Stimulated activated CD4-positive, alpha-beta T cell treated with anti-CD3 and anti-CD28 coated beads, Interleukin-1b, Interleukin-23, amount 100 ng/mL, for 24 hours (primary cell): Measurements from ENCODE around the gene SETDB1.
"Not testable (repeated sequence)": the region's sequence is repeated elsewhere in the genome, so short reads cannot be mapped to it uniquely, and the experiment has no call there.

Source experiments
- DNase-seq, 4 experiments: peaks; one replicate each; pipeline ENCODE4 v3.0.0-alpha.2; 2020; ENCODE audit warnings: low read depth in 4 of 4, low spot score in 1 of 4

The SETDB1 gene

GRCh38 chr1:150928775-150929174 lies 2.6 kb downstream of the SETDB1 start:
- DNase-seq: not testable (repeated sequence)

DNA sequence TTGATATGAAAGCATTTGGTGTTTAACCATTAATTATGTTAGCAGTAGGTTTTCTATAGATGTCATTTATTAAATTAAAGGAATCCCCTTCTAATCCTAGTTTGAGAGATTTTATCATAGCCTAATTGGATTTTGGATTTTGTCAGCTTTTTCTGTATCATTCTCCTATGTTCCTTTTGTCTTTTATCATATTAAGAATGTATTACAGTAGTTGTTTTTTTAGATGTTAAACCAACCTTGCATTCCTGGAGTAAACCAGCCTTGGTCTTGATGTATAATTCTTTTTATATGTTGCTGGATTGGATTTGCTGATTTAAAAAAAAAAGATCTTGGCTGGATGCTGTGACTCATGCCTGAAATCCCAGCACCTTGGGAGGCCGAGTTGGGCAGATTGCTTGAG lies 5.6 kb downstream of the SETDB1 start:
- DNase-seq: no peak

DNA sequence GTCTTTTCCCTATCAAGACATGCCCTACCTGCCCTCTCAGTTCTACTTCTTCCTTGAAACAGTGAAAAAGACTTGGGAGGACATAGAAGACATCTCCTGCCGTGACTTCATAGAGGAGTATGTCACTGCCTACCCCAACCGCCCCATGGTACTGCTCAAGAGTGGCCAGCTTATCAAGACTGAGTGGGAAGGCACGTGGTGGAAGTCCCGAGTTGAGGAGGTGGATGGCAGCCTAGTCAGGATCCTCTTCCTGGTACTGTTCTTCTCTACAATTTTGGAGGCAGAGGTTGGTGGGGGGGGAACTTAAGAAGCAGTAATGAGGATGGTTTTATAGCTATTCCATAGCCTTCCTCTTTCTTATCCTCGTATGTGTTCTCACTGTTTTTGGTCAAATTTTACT lies 18.7 kb downstream of the SETDB1 start:
- no peak for DNase-seq

DNA sequence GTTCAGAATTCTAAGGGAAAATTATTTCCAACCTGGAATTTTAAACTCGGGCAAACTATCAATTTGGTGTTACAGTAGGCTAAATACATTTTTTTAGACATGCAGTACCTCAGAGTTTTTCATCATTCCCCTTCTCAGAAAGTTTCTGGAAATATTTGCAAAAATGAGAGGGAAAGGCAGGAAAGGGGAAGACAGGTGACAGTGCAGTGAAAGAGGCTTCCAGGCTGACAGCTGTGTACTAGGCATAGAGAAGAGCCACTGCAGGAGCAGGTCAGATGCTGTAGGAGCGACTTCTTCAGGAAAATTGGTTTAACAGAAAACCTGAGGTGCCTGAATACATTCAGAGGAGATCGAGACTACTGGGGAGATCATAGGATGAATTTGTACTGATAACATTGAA lies 28.5 kb downstream of the SETDB1 start:
- no peak for DNase-seq

GRCh38 chr1:150955280-150955679 lies 29.1 kb downstream of the SETDB1 start:
- no peak for DNase-seq

GRCh38 chr1:150957666-150958065 lies 31.5 kb downstream of the SETDB1 start:
- no peak for DNase-seq

- DNase-seq: no peak
These were observed 34.5 kb downstream of the SETDB1 start for GRCh38 chr1:150960646-150961045.

- no peak for DNase-seq
These were observed 35.6 kb downstream of the SETDB1 start for GRCh38 chr1:150961756-150962155.

GRCh38 chr1:150963321-150964163 lies 37.4 kb downstream of the SETDB1 start:
- no peak for DNase-seq

DNA sequence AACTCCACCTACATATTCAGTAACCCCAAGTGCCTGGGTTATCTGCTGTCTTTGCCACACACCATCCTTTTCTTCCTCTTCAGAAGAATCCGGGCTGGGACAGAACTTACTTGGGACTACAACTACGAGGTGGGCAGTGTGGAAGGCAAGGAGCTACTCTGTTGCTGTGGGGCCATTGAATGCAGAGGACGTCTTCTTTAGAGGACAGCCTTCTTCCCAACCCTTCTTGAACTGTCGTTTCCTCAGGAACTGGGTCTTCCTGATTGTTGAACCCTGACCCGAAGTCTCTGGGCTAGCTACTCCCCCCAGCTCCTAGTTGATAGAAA lies 38.0 kb downstream of the SETDB1 start:
- DNase-seq: no peak

GRCh38 chr1:150965605-150966004 lies 39.4 kb downstream of the SETDB1 start:
- no peak for DNase-seq

DNA sequence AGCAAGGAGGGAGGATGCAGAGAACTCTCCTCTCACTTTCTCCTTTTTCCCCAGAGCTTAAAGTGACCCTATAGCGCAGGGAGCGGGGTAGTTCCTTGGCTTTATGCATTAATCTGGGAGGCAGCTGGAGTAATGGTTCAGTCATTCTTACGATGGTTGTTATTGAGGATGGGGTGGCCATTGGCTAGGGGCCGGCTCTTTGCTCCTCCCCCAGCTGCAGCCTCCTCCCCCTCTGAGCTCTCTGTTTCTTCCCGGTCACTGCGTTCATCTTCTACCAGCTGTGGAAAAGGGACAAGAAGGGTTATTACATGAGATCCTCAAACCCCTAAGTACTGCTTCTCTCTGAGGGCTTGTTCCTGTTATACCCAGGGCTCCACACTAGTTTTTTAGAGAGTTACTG lies 39.8 kb downstream of the SETDB1 start:
- no peak for DNase-seq

DNA sequence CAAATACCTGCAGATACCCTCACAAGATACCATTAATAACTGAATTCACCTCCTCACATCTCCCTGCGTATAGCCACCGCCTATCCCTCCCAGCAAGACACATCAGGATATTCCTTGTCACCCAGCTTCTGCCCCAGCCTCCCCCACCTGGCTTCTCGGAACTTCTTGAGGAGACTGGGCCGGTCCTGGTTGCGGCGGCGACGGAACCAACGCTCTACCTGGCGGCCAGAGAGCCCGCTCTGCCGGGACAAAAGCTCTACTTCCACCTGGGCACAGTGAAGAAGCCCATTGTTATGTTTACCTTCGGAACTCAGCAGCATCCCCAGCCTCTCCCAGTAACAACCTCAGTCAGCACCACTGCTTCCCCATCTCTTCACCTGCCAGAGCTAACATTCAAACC lies 41.8 kb downstream of the SETDB1 start:
- DNase-seq: no peak

GRCh38 chr1:150968491-150968890 lies 42.3 kb downstream of the SETDB1 start:
- no peak for DNase-seq

DNA sequence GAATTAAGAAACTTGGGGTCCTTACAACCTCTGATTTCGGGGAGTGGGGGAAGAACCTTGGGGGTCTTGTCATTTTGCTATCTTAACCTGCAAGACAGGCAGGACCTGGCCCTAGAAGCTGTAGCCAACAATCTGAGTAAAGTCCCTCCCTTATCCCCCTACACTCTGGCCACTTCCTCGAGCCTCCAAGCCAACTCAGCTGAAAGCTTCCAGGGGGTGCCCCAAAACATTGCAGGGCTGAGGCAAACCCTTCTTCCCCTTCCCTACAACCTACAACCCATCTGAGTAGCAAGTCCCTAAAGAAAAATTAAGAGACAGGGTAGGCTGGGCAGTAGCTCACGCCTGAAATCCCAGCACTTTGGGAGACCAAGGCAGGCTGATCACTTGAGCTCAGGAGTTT lies 43.5 kb downstream of the SETDB1 start:
- DNase-seq: no peak

- no peak for DNase-seq
These were observed 44.8 kb downstream of the SETDB1 start for GRCh38 chr1:150970808-150971582.

DNA sequence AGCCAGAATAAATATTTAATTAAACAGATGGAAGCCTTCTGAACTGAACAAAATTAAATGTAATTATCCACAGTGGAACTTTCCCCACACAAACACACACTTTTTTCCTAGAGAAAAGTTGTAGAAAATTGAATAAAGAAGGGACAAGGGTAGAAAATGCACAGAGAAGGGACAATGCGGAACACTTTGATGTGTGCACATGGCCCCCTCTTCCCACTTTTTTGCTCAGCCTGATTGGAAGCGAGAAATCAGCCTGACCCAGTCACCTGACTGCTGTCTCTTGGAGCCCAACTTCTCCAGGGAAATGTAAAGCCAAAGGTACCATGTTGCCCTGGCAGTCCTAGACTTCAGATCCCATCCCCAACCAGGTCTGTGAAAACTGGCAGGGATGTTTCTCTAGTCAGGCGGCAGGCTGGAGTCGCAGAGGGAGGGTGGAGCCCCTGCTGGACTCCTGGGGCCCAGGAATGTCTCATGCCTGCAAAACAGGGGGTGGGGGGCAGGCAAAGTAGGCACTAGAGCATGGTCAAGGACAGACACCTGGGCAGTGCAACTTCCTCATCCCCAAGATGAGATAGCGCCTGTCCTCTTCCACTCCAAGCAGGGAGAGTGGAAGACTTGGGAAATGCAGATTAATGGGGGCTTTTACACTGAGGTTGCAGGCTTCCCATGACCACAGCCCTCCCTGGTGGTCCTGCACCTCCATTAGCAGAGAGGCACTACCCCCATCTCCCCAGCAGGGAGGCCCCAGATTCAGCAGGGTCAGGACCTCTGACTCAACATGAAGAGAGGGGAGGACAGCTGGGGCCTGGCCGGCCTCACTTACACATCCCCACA lies 45.6 kb downstream of the SETDB1 start:
- no peak for DNase-seq

GRCh38 chr1:150972417-150972940 lies 46.3 kb downstream of the SETDB1 start:
- DNase-seq: no peak

DNA sequence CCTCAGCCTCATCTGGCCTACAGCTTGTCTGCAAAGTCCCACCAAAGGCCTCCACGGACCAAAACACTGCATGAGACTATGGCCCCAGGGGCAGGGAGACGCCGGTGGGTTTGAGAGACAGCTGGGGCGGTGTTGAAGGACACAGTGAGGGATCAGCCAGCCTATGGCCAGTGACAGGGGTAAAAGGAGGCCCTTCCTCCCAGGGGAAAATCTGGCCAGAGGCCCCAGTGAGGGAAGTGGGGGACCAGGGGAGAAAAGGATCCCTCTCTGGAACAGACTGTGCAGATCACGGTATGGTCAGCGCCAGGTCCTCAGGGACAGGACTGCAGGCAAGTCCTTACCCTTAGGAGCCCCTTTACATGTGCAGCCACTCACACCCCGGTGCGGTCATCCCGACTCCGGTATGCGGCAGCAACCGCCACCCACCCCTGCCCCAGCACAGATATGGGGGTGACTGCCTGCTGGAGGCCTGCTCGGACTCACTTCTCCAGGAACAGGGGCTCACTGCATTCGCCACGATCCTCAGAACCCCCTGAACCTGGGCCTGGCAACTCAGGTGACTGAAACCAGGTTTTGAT lies 47.2 kb downstream of the SETDB1 start:
- DNase-seq: no peak

DNA sequence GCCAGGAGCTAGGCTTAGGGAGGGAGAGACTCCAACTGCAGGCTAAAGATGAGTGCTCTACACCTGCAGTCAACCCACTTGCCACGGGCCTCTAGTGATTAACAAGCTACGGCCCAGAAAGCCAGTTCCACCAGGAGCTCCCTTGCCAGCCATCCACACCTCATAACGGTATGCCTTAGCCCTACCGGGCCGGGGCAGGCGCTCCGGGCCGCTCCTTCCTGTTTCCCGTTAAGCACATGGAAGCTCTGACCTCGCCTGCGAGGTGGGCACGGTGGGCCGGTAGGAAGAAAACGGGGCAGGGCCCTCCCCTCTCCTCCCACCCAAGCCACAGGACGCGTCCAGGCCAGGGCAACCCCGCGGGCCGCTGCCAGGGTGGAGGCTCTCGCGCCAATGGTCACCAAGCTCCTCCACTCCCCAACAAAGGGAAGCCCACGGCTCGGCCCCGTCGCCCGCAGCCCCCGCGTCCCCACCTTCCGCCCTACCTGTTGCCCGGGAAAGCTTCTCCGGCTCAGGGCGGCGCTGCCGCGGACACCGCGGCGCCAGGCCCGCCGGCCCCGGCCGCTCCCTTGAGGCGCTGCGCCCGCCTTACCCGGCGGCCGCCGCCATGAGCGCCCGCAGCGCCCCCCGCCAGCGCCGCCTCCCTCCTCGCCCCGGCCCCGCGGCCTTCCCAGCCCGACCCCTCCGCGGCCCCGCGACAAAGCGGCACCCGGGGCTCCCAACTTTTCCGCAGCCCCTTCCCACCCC lies 47.8 kb downstream of the SETDB1 start:
- peak in 2 of 4 experiments; percentile 31 to 33 for DNase-seq
